ENCODE data around the gene SRSF4. TPM values are rescaled to one million over a fixed set of nuclear protein-coding genes. Genes with fewer than 3 reads are reported as not detected.

The SRSF4 gene
- total and polyA plus RNA-seq, 2 donors (not counting 1 experiment from before 2014, with no cell fraction given): 48.4 to 93.5 TPM

DNA sequence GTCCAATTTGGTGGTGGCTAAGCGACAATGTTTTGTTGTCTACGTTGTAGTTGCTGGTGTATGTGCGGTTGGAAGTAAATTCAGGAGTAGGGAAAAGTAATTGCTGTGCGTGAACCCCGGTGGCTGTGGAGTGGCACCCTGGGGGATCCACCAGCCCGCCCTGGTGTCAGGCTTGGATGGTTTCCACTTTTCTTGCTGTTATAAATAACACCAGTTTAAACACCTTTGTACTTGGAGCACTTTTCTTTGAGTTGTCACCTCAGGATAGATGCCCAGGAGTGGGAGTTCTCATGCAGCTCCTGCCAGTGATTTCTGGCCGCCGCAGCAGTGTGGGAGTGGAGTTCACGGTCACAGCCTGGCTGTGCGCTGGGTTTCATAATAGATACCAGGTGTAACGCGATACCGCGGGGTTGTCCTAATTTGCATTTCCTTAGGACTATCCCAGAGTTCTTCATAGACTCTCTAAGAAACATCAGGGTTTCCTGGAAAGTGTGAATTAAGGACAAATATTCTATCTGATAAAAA lies 45.2 kb downstream of the SRSF4 start:
- Mint-ChIP-seq H3K4me3 (no peak overlapping the region), H3K27ac (no peak overlapping the region), H3K9me3 (ENCODE audit: insufficient read depth) (no peaks in the 10 kb centered on the region), H3K27me3 (peaks cover 15% of the 10 kb centered on the region), H3K4me1 (no peaks in the 10 kb centered on the region)
- peaks cover 0 to 4% (median 0%) of the 10 kb centered on the region in 3 donors for H3K9me3 ChIP-seq (ENCODE audit: control extremely low read depth in 1 of 3, control insufficient read depth in 2 of 3, insufficient read depth in 1 of 3, low read length in 2 of 3)
- no peaks in the 10 kb centered on the region for H3K27me3 ChIP-seq (replicated peaks in 1 of 4; ENCODE audit: control extremely low read depth in 1 of 4, control insufficient read depth in 3 of 4, insufficient read depth in 4 of 4, low read length in 3 of 4)
- no peaks in the 10 kb centered on the region for H4K20me1 ChIP-seq (ENCODE audit: control insufficient read depth, insufficient read depth, low read length, poor library complexity, severe bottlenecking)
- H3K4me1 ChIP-seq (ENCODE audit: control insufficient read depth in 2 of 2, insufficient read depth in 2 of 2, low read length in 2 of 2): no peaks in the 10 kb centered on the region
- H3K36me3 ChIP-seq (replicated peaks in 1 of 2; ENCODE audit: control extremely low read depth in 1 of 2, control insufficient read depth in 1 of 2, extremely low read depth in 1 of 2, insufficient read depth in 2 of 2, low read length in 1 of 2): no peaks in the 10 kb centered on the region
- no peak overlapping the region for H3K9ac ChIP-seq (ENCODE audit: low read length)
- WGBS (ENCODE audit: insufficient coverage): 75% methylated on average over 8 of the region's 14 CpGs
- no peak overlapping the region for H2AFZ ChIP-seq (ENCODE audit: insufficient read depth, low read depth, low read length, poor library complexity, severe bottlenecking)
- no peak overlapping the region for H3K4me3 ChIP-seq (ENCODE audit: control extremely low read depth in 1 of 5, extremely low read depth in 1 of 5, insufficient read depth in 1 of 5, low read depth in 2 of 5, low read length in 4 of 5)
- no peak overlapping the region for H3K4me2 ChIP-seq (replicated peaks; ENCODE audit: low read depth, low read length, poor library complexity, severe bottlenecking)
- DNase-seq: no peak
- POLR2A ChIA-PET: no interaction called here
- no peak overlapping the region for H3K27ac ChIP-seq (ENCODE audit: low read length in 2 of 2)
- TF ChIP-seq EZH2 (IDR thresholded peaks at IDR 0.05; ENCODE audit: borderline replicate concordance, insufficient read depth, low read depth, low read length, poor library complexity, severe bottlenecking): no peak
- TF ChIP-seq, protein P1, sequence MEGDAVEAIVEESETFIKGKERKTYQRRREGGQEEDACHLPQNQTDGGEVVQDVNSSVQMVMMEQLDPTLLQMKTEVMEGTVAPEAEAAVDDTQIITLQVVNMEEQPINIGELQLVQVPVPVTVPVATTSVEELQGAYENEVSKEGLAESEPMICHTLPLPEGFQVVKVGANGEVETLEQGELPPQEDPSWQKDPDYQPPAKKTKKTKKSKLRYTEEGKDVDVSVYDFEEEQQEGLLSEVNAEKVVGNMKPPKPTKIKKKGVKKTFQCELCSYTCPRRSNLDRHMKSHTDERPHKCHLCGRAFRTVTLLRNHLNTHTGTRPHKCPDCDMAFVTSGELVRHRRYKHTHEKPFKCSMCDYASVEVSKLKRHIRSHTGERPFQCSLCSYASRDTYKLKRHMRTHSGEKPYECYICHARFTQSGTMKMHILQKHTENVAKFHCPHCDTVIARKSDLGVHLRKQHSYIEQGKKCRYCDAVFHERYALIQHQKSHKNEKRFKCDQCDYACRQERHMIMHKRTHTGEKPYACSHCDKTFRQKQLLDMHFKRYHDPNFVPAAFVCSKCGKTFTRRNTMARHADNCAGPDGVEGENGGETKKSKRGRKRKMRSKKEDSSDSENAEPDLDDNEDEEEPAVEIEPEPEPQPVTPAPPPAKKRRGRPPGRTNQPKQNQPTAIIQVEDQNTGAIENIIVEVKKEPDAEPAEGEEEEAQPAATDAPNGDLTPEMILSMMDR (IDR thresholded peaks at IDR 0.05): no peak
- CTCF ChIA-PET: interaction anchor here (0.6 kb wide), 1 partner anchor 1077 kb away, joined by 3 read pairs; no protein-coding TSS in a partner anchor
- no peak for ATAC-seq (ENCODE audit: low read depth)
- no peaks in the 10 kb centered on the region for H3K79me2 ChIP-seq (ENCODE audit: control insufficient read depth, insufficient read depth, low read length)
- intact Hi-C loops (cut with micrococcal nuclease): no loop called here

DNA sequence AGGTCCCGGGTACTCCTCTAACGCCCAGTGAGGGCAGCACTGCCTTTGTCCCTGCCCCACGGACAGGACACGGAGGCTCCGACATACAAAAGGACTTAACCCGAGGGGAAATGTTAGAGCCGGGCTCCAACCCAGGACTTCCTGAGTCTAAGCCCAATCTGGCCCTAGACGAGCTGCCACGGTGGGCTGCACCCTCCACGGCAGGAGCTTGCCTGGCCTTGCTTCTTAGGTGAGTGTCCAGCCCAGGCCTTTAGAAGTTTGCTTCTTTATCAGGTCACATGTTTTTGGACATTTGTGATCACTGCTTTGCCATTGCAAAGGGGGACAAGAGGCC lies 47.0 kb downstream of the SRSF4 start:
- DNase-seq (no peak), ATAC-seq (ENCODE audit: low read depth) (no peak)
- no peaks in the 10 kb centered on the region for H3K9me3 Mint-ChIP-seq (ENCODE audit: insufficient read depth)
- intact Hi-C loops (cut with micrococcal nuclease): no loop called here
- H3K36me3 ChIP-seq (replicated peaks in 1 of 2; ENCODE audit: control extremely low read depth in 1 of 2, control insufficient read depth in 1 of 2, extremely low read depth in 1 of 2, insufficient read depth in 2 of 2, low read length in 1 of 2): no peaks in the 10 kb centered on the region
- peak overlapping the region; percentile 15 for H3K9ac ChIP-seq (ENCODE audit: low read length)
- ChIA-PET CTCF (no interaction called here), POLR2A (no interaction called here)
- H3K27me3 ChIP-seq (replicated peaks in 1 of 4; ENCODE audit: control extremely low read depth in 1 of 4, control insufficient read depth in 3 of 4, insufficient read depth in 4 of 4, low read length in 3 of 4): peaks cover 0 to 2% (median 0%) of the 10 kb centered on the region in 4 experiments
- TF ChIP-seq EZH2 (IDR thresholded peaks at IDR 0.05; ENCODE audit: borderline replicate concordance, insufficient read depth, low read depth, low read length, poor library complexity, severe bottlenecking): no peak
- TF ChIP-seq, protein P1 (IDR thresholded peaks at IDR 0.05): no peak
- peaks cover 20% of the 10 kb centered on the region for H3K27me3 Mint-ChIP-seq
- peak overlapping the region in 1 of 5 experiments; percentile 23 for H3K4me3 ChIP-seq (ENCODE audit: control extremely low read depth in 1 of 5, extremely low read depth in 1 of 5, insufficient read depth in 1 of 5, low read depth in 2 of 5, low read length in 4 of 5)
- no peak overlapping the region for H3K27ac ChIP-seq (ENCODE audit: low read length in 2 of 2)
- H3K4me1 ChIP-seq (ENCODE audit: control insufficient read depth in 2 of 2, insufficient read depth in 2 of 2, low read length in 2 of 2): no peaks in the 10 kb centered on the region
- no peaks in the 10 kb centered on the region for H3K79me2 ChIP-seq (ENCODE audit: control insufficient read depth, insufficient read depth, low read length)
- WGBS (ENCODE audit: insufficient coverage): 67% methylated on average over 10 of the region's 10 CpGs
- no peaks in the 10 kb centered on the region for H3K4me1 Mint-ChIP-seq
- H3K4me2 ChIP-seq (replicated peaks; ENCODE audit: low read depth, low read length, poor library complexity, severe bottlenecking): peak overlapping the region; percentile 53
- no peak overlapping the region for H3K27ac Mint-ChIP-seq
- no peak overlapping the region for H3K4me3 Mint-ChIP-seq
- H2AFZ ChIP-seq (ENCODE audit: insufficient read depth, low read depth, low read length, poor library complexity, severe bottlenecking): peak overlapping the region; percentile 42
- no peaks in the 10 kb centered on the region for H4K20me1 ChIP-seq (ENCODE audit: control insufficient read depth, insufficient read depth, low read length, poor library complexity, severe bottlenecking)
- peaks cover 0 to 4% (median 0%) of the 10 kb centered on the region in 3 donors for H3K9me3 ChIP-seq (ENCODE audit: control extremely low read depth in 1 of 3, control insufficient read depth in 2 of 3, insufficient read depth in 1 of 3, low read length in 2 of 3)
